Measurements from ENCODE around the gene ADAM15. TPM values are rescaled to one million over a fixed set of nuclear protein-coding genes. Genes with fewer than 3 reads are reported as not detected.

The ADAM15 gene
- polyA plus RNA-seq, 1 of the 3 experiments (the other 2 are of a cell fraction): 60.1 TPM

DNA sequence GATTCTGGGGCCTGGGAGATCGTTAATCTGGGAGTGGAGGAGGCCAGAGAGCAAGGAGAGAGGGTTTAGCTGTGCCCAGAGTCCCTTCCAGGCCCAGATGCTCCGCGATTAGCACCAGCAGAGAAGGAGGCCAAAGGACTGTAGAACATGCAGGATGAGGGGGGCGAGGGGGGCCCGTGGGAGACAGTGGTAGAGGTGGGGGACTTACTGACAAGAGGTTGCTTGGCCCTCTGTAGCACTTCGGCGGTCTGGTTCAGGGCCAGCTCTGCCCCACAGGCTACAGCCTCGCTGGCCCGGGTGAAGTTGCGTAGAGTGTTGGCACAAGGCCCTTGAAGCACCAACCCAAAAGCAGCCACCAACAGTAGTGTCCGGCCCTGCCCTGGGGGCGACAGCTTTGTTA is 18.2 kb upstream of the ADAM15 start (continued):
- TF ChIP-seq, protein P1, sequence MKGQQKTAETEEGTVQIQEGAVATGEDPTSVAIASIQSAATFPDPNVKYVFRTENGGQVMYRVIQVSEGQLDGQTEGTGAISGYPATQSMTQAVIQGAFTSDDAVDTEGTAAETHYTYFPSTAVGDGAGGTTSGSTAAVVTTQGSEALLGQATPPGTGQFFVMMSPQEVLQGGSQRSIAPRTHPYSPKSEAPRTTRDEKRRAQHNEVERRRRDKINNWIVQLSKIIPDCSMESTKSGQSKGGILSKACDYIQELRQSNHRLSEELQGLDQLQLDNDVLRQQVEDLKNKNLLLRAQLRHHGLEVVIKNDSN (IDR thresholded peaks at IDR 0.05; ENCODE audit: borderline replicate concordance, low read depth): no peak
- TF ChIP-seq EZH2phosphoT487 (IDR thresholded peaks at IDR 0.05; ENCODE audit: borderline replicate concordance, low read depth) (no peak), EP300 (IDR thresholded peaks at IDR 0.05; ENCODE audit: borderline replicate concordance in 1 of 2, low read depth in 1 of 2, low read length in 1 of 2) (no peak), RXRA (IDR thresholded peaks at IDR 0.05; ENCODE audit: borderline replicate concordance, low read depth) (no peak), MXI1 (IDR thresholded peaks at IDR 0.05; ENCODE audit: low read depth, low read length) (no peak), NRF1 (IDR thresholded peaks at IDR 0.05; ENCODE audit: low read depth, low read length) (no peak), NFIC (IDR thresholded peaks at IDR 0.05; ENCODE audit: borderline replicate concordance) (no peak), GABPA (IDR thresholded peaks at IDR 0.05; ENCODE audit: low read depth) (no peak), FOSL2 (IDR thresholded peaks at IDR 0.05; ENCODE audit: borderline replicate concordance, low read depth) (no peak), YY1 (IDR thresholded peaks at IDR 0.05; ENCODE audit: low read depth) (no peak), TEAD4 (IDR thresholded peaks at IDR 0.05; ENCODE audit: borderline replicate concordance, insufficient read depth) (no peak)
- TF ChIP-seq, protein P2, sequence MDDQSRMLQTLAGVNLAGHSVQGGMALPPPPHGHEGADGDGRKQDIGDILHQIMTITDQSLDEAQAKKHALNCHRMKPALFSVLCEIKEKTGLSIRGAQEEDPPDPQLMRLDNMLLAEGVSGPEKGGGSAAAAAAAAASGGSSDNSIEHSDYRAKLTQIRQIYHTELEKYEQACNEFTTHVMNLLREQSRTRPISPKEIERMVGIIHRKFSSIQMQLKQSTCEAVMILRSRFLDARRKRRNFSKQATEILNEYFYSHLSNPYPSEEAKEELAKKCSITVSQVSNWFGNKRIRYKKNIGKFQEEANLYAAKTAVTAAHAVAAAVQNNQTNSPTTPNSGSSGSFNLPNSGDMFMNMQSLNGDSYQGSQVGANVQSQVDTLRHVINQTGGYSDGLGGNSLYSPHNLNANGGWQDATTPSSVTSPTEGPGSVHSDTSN (IDR thresholded peaks at IDR 0.05): no peak

DNA sequence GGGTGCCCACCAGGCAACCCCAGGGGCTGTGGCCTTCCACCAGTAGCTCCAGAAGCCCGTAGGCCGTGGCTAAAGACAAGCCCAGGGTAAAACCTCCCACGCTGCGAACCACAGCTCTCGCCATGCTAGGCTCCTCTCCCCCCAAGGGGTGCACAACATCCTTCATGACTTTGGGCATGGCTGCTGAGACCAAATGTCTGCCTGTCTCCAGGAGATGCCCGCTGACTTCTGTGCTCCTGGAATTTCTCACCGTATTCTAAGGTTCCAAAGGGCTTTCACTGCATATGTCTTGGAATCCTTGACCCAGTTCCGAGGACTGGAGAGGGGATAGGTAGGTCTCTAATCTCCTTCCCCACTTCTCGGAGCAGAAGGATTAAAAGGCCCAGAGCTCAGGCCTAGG is 17.6 kb upstream of the ADAM15 start, which contains the start of the genes DCST1 and DCST2:
Gene DCST1 (plus strand): TSS at position 301 of the 400 bp plus-strand sequence. CDS start 213 bp downstream, outside the sequence.
Gene DCST2 (minus strand): TSS at position 258 of the 400 bp plus-strand sequence. CDS start 80 bp downstream, at position 178.
- Histone ChIP-seq H3K79me2 (ENCODE audit: insufficient read depth) (no peaks in the 10 kb centered on the region), H3K4me3 (ENCODE audit: low read depth in 2 of 2, low read length in 1 of 2) (no peak within 1 kb of the TSS), H3K36me3 (replicated peaks in 1 of 2; ENCODE audit: control insufficient read depth in 1 of 2, insufficient read depth in 2 of 2, low read length in 1 of 2) (no peaks in the 10 kb centered on the region), H3K9ac (no peak within 1 kb of the TSS), H3K27ac (ENCODE audit: low read depth in 2 of 2, low read length in 1 of 2) (no peak within 1 kb of the TSS), H3K27me3 (ENCODE audit: insufficient read depth) (no peaks in the 10 kb centered on the region), H3K4me1 (ENCODE audit: control insufficient read depth in 1 of 2, insufficient read depth in 2 of 2, low read depth in 1 of 2, low read length in 1 of 2) (no peaks in the 10 kb centered on the region), H2AFZ (ENCODE audit: low read depth) (no peak within 1 kb of the TSS), H4K20me1 (ENCODE audit: insufficient read depth) (no peaks in the 10 kb centered on the region), H3K9me2 (no peaks in the 10 kb centered on the region), H3F3A (replicated peaks; ENCODE audit: insufficient read depth) (no peaks in the 10 kb centered on the region), H3K9me3 (no peaks in the 10 kb centered on the region), H3K4me2 (no peak within 1 kb of the TSS)
- no peak for TF ChIP-seq TEAD4 (IDR thresholded peaks at IDR 0.05; ENCODE audit: borderline replicate concordance, insufficient read depth)
- TF ChIP-seq MXI1 (IDR thresholded peaks at IDR 0.05; ENCODE audit: low read depth, low read length): no peak
- no peak for TF ChIP-seq TAF1 (IDR thresholded peaks at IDR 0.05; ENCODE audit: borderline replicate concordance, low read depth, low read length)
- TF ChIP-seq NFIC (IDR thresholded peaks at IDR 0.05; ENCODE audit: borderline replicate concordance): no peak
- TF ChIP-seq, protein P3, sequence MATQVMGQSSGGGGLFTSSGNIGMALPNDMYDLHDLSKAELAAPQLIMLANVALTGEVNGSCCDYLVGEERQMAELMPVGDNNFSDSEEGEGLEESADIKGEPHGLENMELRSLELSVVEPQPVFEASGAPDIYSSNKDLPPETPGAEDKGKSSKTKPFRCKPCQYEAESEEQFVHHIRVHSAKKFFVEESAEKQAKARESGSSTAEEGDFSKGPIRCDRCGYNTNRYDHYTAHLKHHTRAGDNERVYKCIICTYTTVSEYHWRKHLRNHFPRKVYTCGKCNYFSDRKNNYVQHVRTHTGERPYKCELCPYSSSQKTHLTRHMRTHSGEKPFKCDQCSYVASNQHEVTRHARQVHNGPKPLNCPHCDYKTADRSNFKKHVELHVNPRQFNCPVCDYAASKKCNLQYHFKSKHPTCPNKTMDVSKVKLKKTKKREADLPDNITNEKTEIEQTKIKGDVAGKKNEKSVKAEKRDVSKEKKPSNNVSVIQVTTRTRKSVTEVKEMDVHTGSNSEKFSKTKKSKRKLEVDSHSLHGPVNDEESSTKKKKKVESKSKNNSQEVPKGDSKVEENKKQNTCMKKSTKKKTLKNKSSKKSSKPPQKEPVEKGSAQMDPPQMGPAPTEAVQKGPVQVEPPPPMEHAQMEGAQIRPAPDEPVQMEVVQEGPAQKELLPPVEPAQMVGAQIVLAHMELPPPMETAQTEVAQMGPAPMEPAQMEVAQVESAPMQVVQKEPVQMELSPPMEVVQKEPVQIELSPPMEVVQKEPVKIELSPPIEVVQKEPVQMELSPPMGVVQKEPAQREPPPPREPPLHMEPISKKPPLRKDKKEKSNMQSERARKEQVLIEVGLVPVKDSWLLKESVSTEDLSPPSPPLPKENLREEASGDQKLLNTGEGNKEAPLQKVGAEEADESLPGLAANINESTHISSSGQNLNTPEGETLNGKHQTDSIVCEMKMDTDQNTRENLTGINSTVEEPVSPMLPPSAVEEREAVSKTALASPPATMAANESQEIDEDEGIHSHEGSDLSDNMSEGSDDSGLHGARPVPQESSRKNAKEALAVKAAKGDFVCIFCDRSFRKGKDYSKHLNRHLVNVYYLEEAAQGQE (IDR thresholded peaks at IDR 0.05; ENCODE audit: low read depth, low read length): no peak
- POLR2A ChIA-PET: no interaction called here
- CTCF ChIA-PET: interaction anchor here (1.0 to 26.0 kb wide), 6 partner anchors 11 to 58 kb away, joined by 3 to 573 read pairs (median 10); partner anchors contain the start of genes EFNA3 and EFNA4
- DNase-seq: no peak
- 83% methylated on average over 8 of the region's 9 CpGs for WGBS (ENCODE audit: low lambda C conversion rate)

All from SK-N-SH (cell line).